Activated CD8-positive, alpha-beta T cell treated with anti-CD3 and anti-CD28 coated beads for 36 hours (primary cell): Measurements from ENCODE around the gene CYFIP2. TPM values are rescaled to one million over a fixed set of nuclear protein-coding genes. Genes with fewer than 3 reads are reported as not detected.
"Not testable (repeated sequence)": the region's sequence is repeated elsewhere in the genome, so short reads cannot be mapped to it uniquely, and the experiment has no call there.

Experiments used
- ATAC-seq: fragments of 200-7000 bp; cut with Tn5 transposase; one replicate; pipeline ENCODE4 v1.10.0; 2021; ENCODE audit warnings: mild to moderate bottlenecking, moderate library complexity
- CTCF ChIA-PET: fragments of 350-600 bp; sonication (Branson Sonifier 250); formaldehyde crosslinking; loops from one replicate; lab custom pipeline; 2021; ENCODE audit warnings: antibody characterized with exemption; lab: Charles Lee
- POLR2A ChIA-PET: fragments of 350-600 bp; sonication (Branson Sonifier 250); formaldehyde crosslinking; loops from one replicate; lab custom pipeline; 2021; ENCODE audit warnings: antibody characterized with exemption; lab: Charles Lee
- DNase-seq: peaks from one replicate; pipeline ENCODE4 v3.0.0-alpha.2; 2020
- H3K27ac Mint-ChIP-seq: one replicate; pipeline ENCODE4 v1.8.0; 2021; ENCODE audit warnings: mild to moderate bottlenecking, mixed read lengths
- H3K27me3 Mint-ChIP-seq: one replicate; pipeline ENCODE4 v1.8.0; 2021; ENCODE audit warnings: mixed read lengths
- H3K36me3 Mint-ChIP-seq: one replicate; pipeline ENCODE4 v1.8.0; 2021; ENCODE audit warnings: low read depth, mixed read lengths
- H3K4me1 Mint-ChIP-seq: one replicate; pipeline ENCODE4 v1.8.0; 2021; ENCODE audit warnings: low read depth, mixed read lengths
- H3K4me3 Mint-ChIP-seq: one replicate; pipeline ENCODE4 v1.8.0; 2021; ENCODE audit warnings: mild to moderate bottlenecking, moderate library complexity, mixed read lengths
- H3K9me3 Mint-ChIP-seq: one replicate; pipeline ENCODE4 v1.8.0; 2021; ENCODE audit warnings: mixed read lengths
- intact Hi-C: fragments of 100-400 bp; cut with micrococcal nuclease; formaldehyde crosslinking; loops from one replicate; pipeline ENCODE4 v1.10.0; 2022
- total RNA-seq, 2 experiments: library from RNA; stranded (reverse); gene quantifications; one replicate each; pipeline ENCODE4 v1.2.3, GENCODE V29; 2021
- TF ChIP-seq, protein P1 (sequence below): fragments of 200-600 bp; IDR thresholded peaks from one replicate; pipeline ENCODE4 v1.8.0; 2022; ENCODE audit warnings: antibody characterized with exemption, mild to moderate bottlenecking

CYFIP2 gene
- total RNA-seq, 2 experiments from 2014 or later = 350 to 351 TPM

DNA sequence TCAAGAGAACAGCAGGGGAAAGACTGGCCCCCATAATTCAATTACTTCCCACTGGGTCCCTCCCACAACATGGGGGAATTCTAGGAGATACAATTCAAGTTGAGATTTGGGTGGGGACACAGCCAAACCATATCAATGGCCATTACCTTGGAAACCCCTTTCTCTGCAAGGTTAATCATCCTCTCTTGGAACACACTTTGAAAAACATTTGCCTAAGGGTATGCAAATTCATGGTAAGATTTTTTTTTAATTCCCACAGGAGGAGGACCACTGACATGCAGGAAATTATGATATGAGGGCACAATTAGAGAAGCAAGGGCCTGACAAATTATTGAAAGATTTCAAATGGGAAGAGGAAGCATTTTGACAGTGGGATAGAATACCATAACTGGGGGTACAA lies 132.4 kb downstream of the CYFIP2 start:
- intact Hi-C loops = no loop called here
- no peak for DNase-seq
- CTCF ChIA-PET = no interaction called here
- Mint-ChIP-seq H3K4me3 (no peak overlapping the region), H3K9me3 (no peaks in the 10 kb centered on the region), H3K27ac (no peak overlapping the region), H3K4me1 (peaks cover 11% of the 10 kb centered on the region), H3K27me3 (peaks cover 3% of the 10 kb centered on the region), H3K36me3 (peaks cover 5% of the 10 kb centered on the region)
- POLR2A ChIA-PET = no interaction called here
- ATAC-seq = no peak
- TF ChIP-seq, protein P1, sequence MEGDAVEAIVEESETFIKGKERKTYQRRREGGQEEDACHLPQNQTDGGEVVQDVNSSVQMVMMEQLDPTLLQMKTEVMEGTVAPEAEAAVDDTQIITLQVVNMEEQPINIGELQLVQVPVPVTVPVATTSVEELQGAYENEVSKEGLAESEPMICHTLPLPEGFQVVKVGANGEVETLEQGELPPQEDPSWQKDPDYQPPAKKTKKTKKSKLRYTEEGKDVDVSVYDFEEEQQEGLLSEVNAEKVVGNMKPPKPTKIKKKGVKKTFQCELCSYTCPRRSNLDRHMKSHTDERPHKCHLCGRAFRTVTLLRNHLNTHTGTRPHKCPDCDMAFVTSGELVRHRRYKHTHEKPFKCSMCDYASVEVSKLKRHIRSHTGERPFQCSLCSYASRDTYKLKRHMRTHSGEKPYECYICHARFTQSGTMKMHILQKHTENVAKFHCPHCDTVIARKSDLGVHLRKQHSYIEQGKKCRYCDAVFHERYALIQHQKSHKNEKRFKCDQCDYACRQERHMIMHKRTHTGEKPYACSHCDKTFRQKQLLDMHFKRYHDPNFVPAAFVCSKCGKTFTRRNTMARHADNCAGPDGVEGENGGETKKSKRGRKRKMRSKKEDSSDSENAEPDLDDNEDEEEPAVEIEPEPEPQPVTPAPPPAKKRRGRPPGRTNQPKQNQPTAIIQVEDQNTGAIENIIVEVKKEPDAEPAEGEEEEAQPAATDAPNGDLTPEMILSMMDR = no peak

- TF ChIP-seq, protein P1 = no peak
Measured at GRCh38 chr5:157400741-157401495, 135.0 kb downstream of the CYFIP2 start.

DNA sequence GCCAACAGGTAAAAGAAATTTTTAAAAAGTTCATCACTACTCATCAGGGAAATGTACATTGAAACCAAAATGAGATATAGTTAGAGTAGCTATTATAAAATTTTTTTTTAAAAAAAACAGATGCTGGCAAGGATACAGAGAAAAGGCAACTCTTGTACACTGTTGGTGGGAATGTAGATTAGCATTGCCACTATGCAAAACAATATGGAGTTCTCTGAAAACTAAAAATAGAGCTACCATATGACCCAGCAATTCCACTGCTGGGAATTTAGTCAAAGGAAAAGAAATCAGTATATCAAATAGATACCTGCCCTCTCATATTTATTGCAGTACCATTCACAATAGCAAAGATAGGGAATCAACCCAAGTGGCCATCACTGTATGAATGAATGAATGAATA lies 149.9 kb downstream of the CYFIP2 start:
- POLR2A ChIA-PET = no interaction called here
- no peaks in the 10 kb centered on the region for H3K4me1 Mint-ChIP-seq
- H3K4me3 Mint-ChIP-seq = no peak overlapping the region
- H3K36me3 Mint-ChIP-seq = no peaks in the 10 kb centered on the region
- H3K27me3 Mint-ChIP-seq = peaks cover 3% of the 10 kb centered on the region
- no peak overlapping the region for H3K27ac Mint-ChIP-seq
- ATAC-seq (no peak), DNase-seq (no peak)
- intact Hi-C loops = no loop called here
- CTCF ChIA-PET = interaction anchor here (1.1 to 1.9 kb wide), 2 partner anchors 9 to 17 kb away, joined by 3 to 4 read pairs; no protein-coding TSS in a partner anchor
- TF ChIP-seq, protein P1 = no peak
- peaks cover 13% of the 10 kb centered on the region for H3K9me3 Mint-ChIP-seq

More at GRCh38 chr5:157400741-157401495, 135.0 kb downstream of the CYFIP2 start:
- POLR2A ChIA-PET = interaction anchor here (0.7 kb wide), 1 partner anchor 11 kb away, joined by 3 read pairs; no protein-coding TSS in a partner anchor
- DNase-seq = no peak
- peaks cover 4% of the 10 kb centered on the region for H3K27me3 Mint-ChIP-seq
- H3K4me3 Mint-ChIP-seq = no peak overlapping the region
- H3K27ac Mint-ChIP-seq = no peak overlapping the region
- intact Hi-C loops = no loop called here
- ATAC-seq = peak; percentile 76
- peaks cover 5% of the 10 kb centered on the region for H3K9me3 Mint-ChIP-seq
- CTCF ChIA-PET = interaction anchor here (0.7 to 1.4 kb wide), 2 partner anchors 31 to 58 kb away, joined by 3 to 4 read pairs; no protein-coding TSS in a partner anchor
- no peaks in the 10 kb centered on the region for H3K36me3 Mint-ChIP-seq
- H3K4me1 Mint-ChIP-seq = peaks cover 11% of the 10 kb centered on the region

DNA sequence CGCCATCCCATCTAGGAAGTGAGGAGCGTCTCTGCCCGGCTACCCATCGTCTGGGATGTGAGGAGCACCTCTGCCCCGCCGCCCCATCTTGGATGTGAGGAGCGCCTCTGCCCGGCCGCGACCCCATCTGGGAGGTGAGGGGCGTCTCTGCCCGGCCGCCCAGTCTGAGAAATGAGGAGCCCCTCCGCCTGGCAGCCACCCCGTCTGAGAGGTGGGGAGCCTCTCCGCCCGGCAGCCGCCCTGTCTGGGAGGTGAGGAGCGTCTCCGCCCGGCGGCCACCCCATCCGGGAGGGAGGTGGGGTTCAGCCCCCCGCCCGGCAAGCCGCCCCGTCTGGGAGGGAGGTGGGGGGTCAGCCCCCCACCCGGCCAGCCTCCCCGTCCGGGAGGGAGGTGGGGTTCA lies 153.6 kb downstream of the CYFIP2 start:
- CTCF ChIA-PET, DNase-seq, intact Hi-C loops, H3K27ac Mint-ChIP-seq, H3K36me3 Mint-ChIP-seq, H3K4me3 Mint-ChIP-seq, ATAC-seq, H3K4me1 Mint-ChIP-seq, POLR2A ChIA-PET, H3K27me3 Mint-ChIP-seq: not testable (repeated sequence)
- H3K9me3 Mint-ChIP-seq = peaks cover 11% of the 10 kb centered on the region

- DNase-seq, H3K9me3 Mint-ChIP-seq, H3K27ac Mint-ChIP-seq, ATAC-seq, H3K4me3 Mint-ChIP-seq, H3K36me3 Mint-ChIP-seq, H3K4me1 Mint-ChIP-seq, POLR2A ChIA-PET: not testable (repeated sequence)
- peaks cover 12% of the 10 kb centered on the region for H3K27me3 Mint-ChIP-seq
- CTCF ChIA-PET = interaction anchor here (4.4 kb wide), 1 partner anchor 46 kb away, joined by 38 read pairs; no protein-coding TSS in a partner anchor
- intact Hi-C loops = loop anchor here (5.0 kb wide), 1 partner anchor 312 kb away; the partner anchor contains the start of gene LSM11
Measured at GRCh38 chr5:157429920-157430319, 164.0 kb downstream of the CYFIP2 start.
